Endodermal cell (in vitro differentiated cells): ENCODE results near the gene GET4. TPM values are rescaled to one million over a fixed set of nuclear protein-coding genes. Genes with fewer than 3 reads are reported as not detected.

ENCODE experiments used
- DNase-seq: peaks from one replicate; pipeline ENCODE4 v3.0.0-alpha.2; 2017
- H3K27ac ChIP-seq: 2 replicates; pipeline ENCODE4 v1.5.1; 2013; ENCODE audit warnings: mild to moderate bottlenecking, low read depth, low read length, moderate library complexity
- H3K27me3 ChIP-seq: 2 replicates; pipeline ENCODE4 v1.6.1; 2013; ENCODE audit warnings: mild to moderate bottlenecking, low read length, moderate library complexity; ENCODE audit not compliant: insufficient read depth, control insufficient read depth, poor library complexity, severe bottlenecking
- H3K36me3 ChIP-seq: 2 replicates; pipeline ENCODE4 v1.7.0; 2013; ENCODE audit warnings: mild to moderate bottlenecking, low read length, moderate library complexity; ENCODE audit not compliant: control insufficient read depth, insufficient read depth
- H3K4me1 ChIP-seq: one replicate; pipeline ENCODE4 v1.7.0; 2013; ENCODE audit warnings: low read length; ENCODE audit not compliant: control insufficient read depth, insufficient read depth
- H3K4me3 ChIP-seq: 2 replicates; pipeline ENCODE4 v1.5.1; 2013; ENCODE audit warnings: mild to moderate bottlenecking, low read length, moderate library complexity
- H3K9ac ChIP-seq: 2 replicates; pipeline ENCODE4 v1.6.1; 2013; ENCODE audit warnings: mild to moderate bottlenecking, low read length, moderate library complexity; ENCODE audit not compliant: poor library complexity, severe bottlenecking; ENCODE audit errors: extremely low read depth
- H3K9me3 ChIP-seq: 2 replicates; pipeline ENCODE4 v1.6.1; 2013; ENCODE audit warnings: mild to moderate bottlenecking, low read length, moderate library complexity; ENCODE audit not compliant: control insufficient read depth
- H3K27ac Mint-ChIP-seq: 2 replicates; pipeline ENCODE4 v1.8.0; 2020; ENCODE audit warnings: mixed read lengths
- H3K27me3 Mint-ChIP-seq: 2 replicates; pipeline ENCODE4 v1.8.0; 2021; ENCODE audit warnings: mild to moderate bottlenecking, mixed read lengths; ENCODE audit not compliant: insufficient read depth
- H3K36me3 Mint-ChIP-seq: 2 replicates; pipeline ENCODE4 v1.8.0; 2020; ENCODE audit warnings: low read depth, mixed read lengths
- H3K4me1 Mint-ChIP-seq: 2 replicates; pipeline ENCODE4 v1.8.0; 2020; ENCODE audit warnings: mixed read lengths
- H3K4me3 Mint-ChIP-seq: 2 replicates; pipeline ENCODE4 v1.8.0; 2020; ENCODE audit warnings: mild to moderate bottlenecking, moderate library complexity, mixed read lengths
- H3K9me3 Mint-ChIP-seq: 2 replicates; pipeline ENCODE4 v1.8.0; 2020; ENCODE audit warnings: mild to moderate bottlenecking, mixed read lengths
- CTCF ChIP-seq: fragments of 200-600 bp; sonication (generic); conservative IDR thresholded peaks from 2 replicates; pipeline ENCODE4 v1.5.0; 2021; ENCODE audit warnings: antibody characterized with exemption, mild to moderate bottlenecking
- WGBS, 2 experiments: methylation state at CpG; one replicate each; pipeline versions ENCODE4 v1.1.5 to v1.1.7; 2013; ENCODE audit warnings: missing lambda C conversion rate in 2 of 2, mixed read lengths in 1 of 2; ENCODE audit not compliant: insufficient coverage in 1 of 2, insufficient read length in 1 of 2; 5-methylcytosine and 5-hydroxymethylcytosine counted together
- total RNA-seq, 2 donors: library from RNA; stranded (reverse); fragmentation: NEBNext Ultra II Directional in 1 of 2; extraction: Animal tissue kit (Norgen Biotek cat#: 25700) in 1 of 2; gene quantifications; 2 replicates in 1 of 2; 3 replicates in 1 of 2; pipeline ENCODE4 v1.2.1, GENCODE V29; 2021

The GET4 gene
- total RNA-seq, 2 donors from 2014 or later = 73.3 to 84.3 TPM

- no peak overlapping the region for H3K9ac ChIP-seq
- no peak overlapping the region for H3K27ac Mint-ChIP-seq
Measured at GRCh38 chr7:901041-901387, 24.7 kb downstream of the GET4 start.

GRCh38 chr7:901388-902154, 25.2 kb downstream of the GET4 start:
- H3K9ac ChIP-seq = no peak overlapping the region
- H3K27me3 ChIP-seq = peaks cover 21% of the 10 kb centered on the region
- H3K4me1 Mint-ChIP-seq = no peaks in the 10 kb centered on the region
- no peaks in the 10 kb centered on the region for H3K9me3 ChIP-seq
- WGBS, 2 experiments = 36 to 50% methylated on average over 6 to 22 of the region's 24 CpGs
- H3K27me3 Mint-ChIP-seq = peaks cover 19% of the 10 kb centered on the region
- no peak overlapping the region for H3K27ac Mint-ChIP-seq
- H3K9me3 Mint-ChIP-seq = no peaks in the 10 kb centered on the region
- H3K4me3 Mint-ChIP-seq = no peak overlapping the region
- peak; percentile 12 for TF ChIP-seq CTCF
- no peak overlapping the region for H3K4me3 ChIP-seq
- H3K4me1 ChIP-seq = no peaks in the 10 kb centered on the region
- peaks cover 5% of the 10 kb centered on the region for H3K36me3 ChIP-seq
- DNase-seq = peak; percentile 99
- no peak overlapping the region for H3K27ac ChIP-seq
- peaks cover under 1% of the 10 kb centered on the region for H3K36me3 Mint-ChIP-seq

More at GRCh38 chr7:901041-901387, 24.7 kb downstream of the GET4 start:
- Mint-ChIP-seq H3K4me1 (no peaks in the 10 kb centered on the region), H3K36me3 (peaks cover 6% of the 10 kb centered on the region), H3K27me3 (peaks cover 19% of the 10 kb centered on the region), H3K4me3 (no peak overlapping the region), H3K9me3 (no peaks in the 10 kb centered on the region)
- Histone ChIP-seq H3K27me3 (peaks cover 21% of the 10 kb centered on the region), H3K4me1 (no peaks in the 10 kb centered on the region), H3K4me3 (no peak overlapping the region), H3K9me3 (no peaks in the 10 kb centered on the region), H3K27ac (no peak overlapping the region), H3K36me3 (peaks cover 11% of the 10 kb centered on the region)
- DNase-seq = no peak
- TF ChIP-seq CTCF = no peak
- WGBS, 2 experiments = 89 to 90% methylated on average over 5 to 8 of the region's 8 CpGs

- H3K27me3 ChIP-seq = peaks cover 31% of the 10 kb centered on the region
- Mint-ChIP-seq H3K27ac (no peak overlapping the region), H3K4me1 (no peaks in the 10 kb centered on the region), H3K9me3 (no peaks in the 10 kb centered on the region), H3K36me3 (no peaks in the 10 kb centered on the region), H3K4me3 (no peak overlapping the region), H3K27me3 (peaks cover 29% of the 10 kb centered on the region)
- no peaks in the 10 kb centered on the region for H3K36me3 ChIP-seq
- no peak for DNase-seq
- no peaks in the 10 kb centered on the region for H3K9me3 ChIP-seq
- WGBS, 2 experiments = 91 to 92% methylated on average over 12 to 22 of the region's 22 CpGs
- TF ChIP-seq CTCF = no peak
- no peak overlapping the region for H3K4me3 ChIP-seq
- H3K27ac ChIP-seq = no peak overlapping the region
- H3K4me1 ChIP-seq = no peaks in the 10 kb centered on the region
- no peak overlapping the region for H3K9ac ChIP-seq
Measured at GRCh38 chr7:902996-903395, 26.6 kb downstream of the GET4 start.
